NT2/D1 (cell line): Measurements from ENCODE around the gene LZIC.

ENCODE experiments used
- SUZ12 ChIP-seq: IDR thresholded peaks from 2 replicates; pipeline ENCODE4 v1.6.1; 2011; ENCODE audit not compliant: insufficient read length, insufficient read depth; ENCODE audit errors: extremely low read depth
- ZNF274 ChIP-seq: IDR thresholded peaks from 2 replicates; pipeline ENCODE4 v1.6.1; 2011; ENCODE audit warnings: mild to moderate bottlenecking, low read depth, low read length

DNA sequence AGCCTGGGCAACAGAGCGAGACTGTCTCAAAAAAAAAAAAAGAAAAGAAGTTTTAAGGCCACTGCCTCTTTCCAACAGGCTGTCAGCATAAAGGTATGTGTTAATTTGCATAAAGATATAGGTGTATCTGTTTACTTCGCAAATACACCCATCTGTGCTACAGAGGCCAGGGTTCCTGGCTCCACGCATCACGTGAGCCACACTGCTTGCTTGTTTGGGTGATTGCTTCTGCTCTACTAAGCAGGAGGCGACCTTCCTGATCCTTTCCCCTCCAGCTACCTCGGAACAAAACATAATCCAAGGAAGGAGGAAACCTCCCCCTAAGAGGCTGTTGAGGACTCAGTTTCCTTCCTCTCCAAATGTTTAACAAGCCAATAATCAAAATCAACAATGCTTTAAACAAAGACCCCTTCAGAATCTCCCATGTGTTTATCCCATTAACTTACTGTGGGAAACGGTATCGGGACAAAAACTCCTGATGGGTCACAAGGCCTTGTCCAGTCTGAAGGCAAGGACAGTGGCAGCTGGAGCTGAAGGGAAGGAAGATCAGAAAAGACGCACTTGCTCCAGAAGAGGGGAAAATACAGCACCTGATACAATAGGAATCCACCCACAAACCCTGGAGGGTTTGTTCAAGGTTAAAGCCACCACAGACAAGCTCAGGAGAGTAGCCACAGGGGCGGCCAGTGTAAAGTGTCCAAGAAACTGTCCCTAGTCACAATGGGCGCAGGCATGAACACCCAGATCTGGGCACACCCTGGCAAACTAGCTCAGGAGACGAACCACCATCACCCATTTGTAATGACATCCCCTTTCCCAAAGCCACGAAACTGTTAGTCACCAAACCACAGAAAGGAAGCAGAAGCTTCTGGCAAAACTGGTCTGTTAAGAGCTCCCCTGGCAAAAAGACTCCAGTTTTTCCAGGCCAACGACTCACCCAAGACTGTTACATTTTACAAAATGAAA lies 50.3 kb downstream of the LZIC start:
- TF ChIP-seq ZNF274 = no peak
- TF ChIP-seq SUZ12 = no peak
